Duodenal mucosa (tissue), 2 donors: ENCODE measurements around the gene GRK1.
"Not testable (repeated sequence)": the region's sequence is repeated elsewhere in the genome, so short reads cannot be mapped to it uniquely, and the experiment has no call there.

ENCODE experiments used
- H3K27ac ChIP-seq: one replicate; pipeline ENCODE4 v1.7.0; 2013; ENCODE audit warnings: low read depth, low read length
- H3K27me3 ChIP-seq, 2 donors: one replicate each; pipeline ENCODE4 v1.7.0; 2013; ENCODE audit warnings: low read length in 2 of 2, control low read depth in 1 of 2; ENCODE audit not compliant: insufficient read depth in 2 of 2, control insufficient read depth in 1 of 2
- H3K36me3 ChIP-seq, 2 donors: one replicate each; pipeline ENCODE4 v1.7.0; 2013; ENCODE audit warnings: low read length in 2 of 2, control low read depth in 1 of 2; ENCODE audit not compliant: insufficient read depth in 2 of 2, control insufficient read depth in 1 of 2
- H3K4me1 ChIP-seq, 2 donors: one replicate each; pipeline ENCODE4 v1.7.0; 2013; ENCODE audit warnings: low read length in 2 of 2, control low read depth in 1 of 2; ENCODE audit not compliant: insufficient read depth in 2 of 2, control insufficient read depth in 1 of 2
- H3K4me3 ChIP-seq, 2 donors: one replicate each; pipeline ENCODE4 v1.7.0; 2013; ENCODE audit warnings: low read length in 2 of 2, low read depth in 1 of 2
- H3K9ac ChIP-seq, 2 donors: one replicate each; pipeline ENCODE4 v1.7.0; 2013; ENCODE audit warnings: low read length in 2 of 2, low read depth in 1 of 2
- H3K9me3 ChIP-seq, 2 donors: one replicate each; pipeline ENCODE4 v1.7.0; 2013; ENCODE audit warnings: low read length in 2 of 2, control low read depth in 1 of 2; ENCODE audit not compliant: control insufficient read depth in 1 of 2

GRK1 gene

DNA sequence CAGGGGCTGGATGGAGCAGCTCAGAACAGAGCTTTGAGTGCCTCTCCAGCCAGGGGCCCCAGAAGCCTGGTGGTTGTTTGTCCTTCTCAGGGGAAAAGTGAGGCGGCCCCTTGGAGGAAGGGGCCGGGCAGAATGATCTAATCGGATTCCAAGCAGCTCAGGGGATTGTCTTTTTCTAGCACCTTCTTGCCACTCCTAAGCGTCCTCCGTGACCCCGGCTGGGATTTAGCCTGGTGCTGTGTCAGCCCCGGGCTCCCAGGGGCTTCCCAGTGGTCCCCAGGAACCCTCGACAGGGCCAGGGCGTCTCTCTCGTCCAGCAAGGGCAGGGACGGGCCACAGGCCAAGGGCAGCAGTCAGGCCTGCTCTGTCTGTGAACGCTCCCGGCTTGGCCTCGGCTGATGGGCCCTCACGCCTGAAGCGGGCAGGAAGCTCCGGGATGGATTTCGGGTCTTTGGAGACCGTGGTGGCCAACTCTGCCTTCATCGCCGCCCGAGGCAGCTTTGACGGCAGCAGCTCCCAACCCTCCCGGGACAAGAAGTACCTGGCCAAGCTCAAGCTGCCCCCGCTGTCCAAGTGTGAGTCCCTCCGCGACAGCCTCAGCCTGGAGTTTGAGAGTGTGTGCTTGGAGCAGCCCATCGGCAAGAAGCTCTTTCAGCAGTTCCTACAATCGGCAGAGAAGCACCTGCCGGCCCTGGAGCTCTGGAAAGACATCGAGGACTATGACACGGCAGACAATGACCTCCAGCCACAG is at the start of gene GRK1:
Gene GRK1 (plus strand): TSS at position 269 of the 751 bp plus-strand sequence. CDS start 168 bp downstream, at position 437.
- H3K9ac ChIP-seq: no peak within 1 kb of the TSS

GRCh38 chr13:113617961-113618360 is 49.1 kb upstream of the GRK1 start:
- no peak overlapping the region for H3K4me3 ChIP-seq
- no peak overlapping the region for H3K27ac ChIP-seq
- H3K27me3 ChIP-seq: no peaks in the 10 kb centered on the region
- H3K36me3 ChIP-seq: peaks cover 0 to 38% of the 10 kb centered on the region in 2 donors
- no peak overlapping the region for H3K9ac ChIP-seq
- no peaks in the 10 kb centered on the region for H3K4me1 ChIP-seq
- no peaks in the 10 kb centered on the region for H3K9me3 ChIP-seq

More for the DNA sequence above, at the start of gene GRK1:
- Histone ChIP-seq H3K27ac (no peak within 1 kb of the TSS), H3K9me3 (no peaks in the 10 kb centered on the region), H3K4me1 (peaks cover 0 to 5% of the 10 kb centered on the region in 2 donors), H3K27me3 (peaks cover 0 to 1% of the 10 kb centered on the region in 2 donors), H3K36me3 (no peaks in the 10 kb centered on the region), H3K4me3 (no peak within 1 kb of the TSS)

GRCh38 chr13:113618455-113618854 is 48.6 kb upstream of the GRK1 start:
- Histone ChIP-seq H3K4me1 (no peaks in the 10 kb centered on the region), H3K27ac (no peak overlapping the region), H3K4me3 (no peak overlapping the region), H3K9ac (no peak overlapping the region), H3K27me3 (no peaks in the 10 kb centered on the region), H3K9me3 (no peaks in the 10 kb centered on the region), H3K36me3 (peaks cover 0 to 41% of the 10 kb centered on the region in 2 donors)

DNA sequence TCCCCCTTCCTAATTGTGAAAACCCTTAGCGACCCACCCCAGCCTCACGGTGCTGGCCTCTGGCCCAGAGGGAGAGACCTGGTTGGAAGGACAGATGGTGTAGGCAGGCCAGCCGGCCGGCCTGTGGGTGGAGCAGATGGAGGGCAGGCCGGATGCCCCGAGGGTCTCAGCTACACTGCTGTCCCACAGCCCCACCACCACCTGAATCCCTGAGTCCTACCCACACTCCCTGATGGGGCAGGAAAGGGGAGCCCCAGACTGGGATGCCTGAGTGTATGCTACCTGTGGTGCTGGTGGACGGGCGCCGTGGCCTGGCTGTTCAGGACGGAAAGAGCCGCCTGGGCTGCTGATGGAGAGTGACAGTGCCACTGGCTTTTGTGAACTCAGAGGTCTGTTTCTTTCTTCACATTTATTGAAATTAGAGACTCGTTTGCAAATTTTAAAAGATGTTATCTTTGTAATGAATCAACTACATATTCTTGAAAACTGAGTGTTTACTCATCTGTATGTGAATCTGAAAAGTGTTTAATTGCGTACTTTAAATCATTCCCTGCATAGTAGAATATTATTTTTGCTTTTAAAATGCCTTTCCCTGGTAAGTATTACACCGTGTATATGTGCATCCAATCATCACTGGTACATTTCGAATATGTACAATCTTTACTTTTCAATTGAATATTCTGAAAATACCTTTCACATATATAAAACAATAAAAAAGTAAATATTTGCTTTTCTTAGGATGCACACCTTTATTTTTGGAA is 46.8 kb upstream of the GRK1 start:
- Histone ChIP-seq H3K36me3 (peaks cover 0 to 43% of the 10 kb centered on the region in 2 donors), H3K27me3 (no peaks in the 10 kb centered on the region)

GRCh38 chr13:113621046-113621445 is 46.0 kb upstream of the GRK1 start:
- Histone ChIP-seq H3K36me3 (peaks cover 0 to 43% of the 10 kb centered on the region in 2 donors), H3K27me3 (no peaks in the 10 kb centered on the region), H3K4me1 (no peaks in the 10 kb centered on the region)

More for the DNA sequence above, 46.8 kb upstream of the GRK1 start:
- no peaks in the 10 kb centered on the region for H3K9me3 ChIP-seq
- no peak overlapping the region for H3K27ac ChIP-seq
- H3K4me3 ChIP-seq: no peak overlapping the region
- H3K9ac ChIP-seq: no peak overlapping the region
- H3K4me1 ChIP-seq: no peaks in the 10 kb centered on the region

DNA sequence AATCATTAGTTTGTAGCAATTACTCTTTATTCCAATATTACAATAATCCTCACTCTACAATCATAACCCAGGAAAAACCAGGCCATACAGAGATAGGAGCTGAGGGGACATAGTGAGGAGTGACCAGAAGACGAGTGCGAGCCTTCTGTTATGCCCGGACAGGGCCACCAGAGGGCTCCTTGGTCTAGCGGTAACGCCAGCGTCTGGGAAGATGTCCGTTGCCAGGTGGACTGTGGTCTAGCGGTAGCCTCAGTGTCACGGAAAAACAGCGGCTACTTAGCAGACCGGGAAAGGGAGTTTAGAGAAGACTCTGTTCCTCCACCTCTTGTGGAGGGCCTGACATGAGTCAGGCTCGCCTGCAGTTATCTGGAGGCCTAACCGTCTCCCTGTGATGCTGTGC is 45.5 kb upstream of the GRK1 start:
- H3K9ac ChIP-seq, H3K27me3 ChIP-seq, H3K4me1 ChIP-seq, H3K27ac ChIP-seq, H3K9me3 ChIP-seq, H3K4me3 ChIP-seq: not testable (repeated sequence)
- H3K36me3 ChIP-seq: peaks cover 0 to 38% of the 10 kb centered on the region in 2 donors

More at GRCh38 chr13:113621046-113621445, 46.0 kb upstream of the GRK1 start:
- H3K9me3 ChIP-seq: no peaks in the 10 kb centered on the region
- H3K4me3 ChIP-seq: no peak overlapping the region
- no peak overlapping the region for H3K9ac ChIP-seq
- no peak overlapping the region for H3K27ac ChIP-seq

DNA sequence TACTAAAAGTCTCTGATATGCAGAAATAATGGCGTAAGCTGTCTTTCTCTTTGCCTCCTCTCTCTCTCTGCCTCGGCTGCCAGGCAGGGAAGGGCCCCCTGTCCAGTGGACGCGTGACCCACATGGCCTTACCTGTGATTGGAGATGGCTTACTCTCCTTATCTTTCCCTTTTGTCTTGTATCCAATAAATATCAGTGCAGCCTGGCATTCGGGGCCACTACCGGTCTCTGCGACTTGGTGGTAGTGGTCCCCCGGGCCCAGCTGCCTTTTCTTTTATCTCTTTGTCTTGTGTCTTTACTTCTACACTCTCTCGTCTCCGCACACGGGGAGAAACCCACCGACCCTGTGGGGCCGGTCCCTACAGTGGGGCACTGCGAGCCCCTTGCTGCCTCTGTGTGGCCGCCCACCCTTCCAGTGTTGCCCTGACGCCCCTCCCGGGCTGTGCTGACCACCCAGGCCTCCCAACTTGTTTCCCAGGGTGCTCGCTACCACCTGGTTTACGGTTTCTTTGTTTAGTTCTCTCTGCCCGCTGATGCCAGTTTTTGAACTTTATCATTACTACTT is 45.0 kb upstream of the GRK1 start:
- not testable (repeated sequence) for H3K4me1 ChIP-seq, H3K9ac ChIP-seq, H3K27ac ChIP-seq, H3K9me3 ChIP-seq, H3K4me3 ChIP-seq, H3K27me3 ChIP-seq
- peaks cover 0 to 38% of the 10 kb centered on the region in 2 donors for H3K36me3 ChIP-seq

- no peak overlapping the region for H3K4me3 ChIP-seq
- no peaks in the 10 kb centered on the region for H3K9me3 ChIP-seq
- no peaks in the 10 kb centered on the region for H3K27me3 ChIP-seq
- H3K36me3 ChIP-seq: peaks cover 0 to 38% of the 10 kb centered on the region in 2 donors
- H3K27ac ChIP-seq: no peak overlapping the region
- H3K9ac ChIP-seq: no peak overlapping the region
- H3K4me1 ChIP-seq: no peaks in the 10 kb centered on the region
Measured at GRCh38 chr13:113622791-113623490, 44.1 kb upstream of the GRK1 start.

DNA sequence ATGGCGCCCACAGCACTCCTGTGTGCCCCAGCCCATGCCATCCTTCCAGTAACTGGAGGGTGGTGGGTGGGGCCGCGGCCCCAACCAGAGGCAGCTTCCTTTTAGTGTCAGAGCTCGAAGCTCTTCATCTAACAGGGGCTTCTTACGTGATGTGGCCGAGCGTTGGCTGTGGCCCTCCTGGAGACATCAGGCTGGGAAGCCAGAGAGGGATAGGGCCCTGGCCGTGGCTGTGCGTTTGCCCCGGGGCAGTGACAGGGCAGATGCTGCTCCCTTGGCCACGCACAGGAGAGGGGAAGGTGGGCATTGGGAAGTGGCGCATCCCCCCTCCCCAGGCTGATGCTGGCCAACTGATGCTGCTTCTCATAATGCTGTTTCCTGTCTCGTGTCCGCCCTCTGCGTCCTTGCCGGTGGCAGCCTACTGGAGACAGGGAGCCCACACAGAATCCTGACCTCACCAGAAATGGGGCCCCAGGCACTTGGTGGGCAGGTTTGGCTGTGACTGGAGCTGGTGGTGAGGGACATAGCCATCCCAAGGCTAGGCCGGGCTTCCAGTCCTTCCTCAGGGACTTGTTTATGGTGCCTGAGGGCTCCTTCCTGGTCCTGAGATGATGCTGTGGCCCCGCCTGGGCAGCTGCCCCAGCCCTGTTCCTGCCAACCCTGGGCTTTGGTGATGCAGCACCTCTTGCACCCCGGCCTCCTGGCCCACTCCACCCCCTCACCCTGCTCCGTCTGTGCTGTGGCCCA is 43.4 kb upstream of the GRK1 start:
- H3K9me3 ChIP-seq: no peaks in the 10 kb centered on the region
- no peaks in the 10 kb centered on the region for H3K27me3 ChIP-seq
- H3K27ac ChIP-seq: no peak overlapping the region
- no peaks in the 10 kb centered on the region for H3K4me1 ChIP-seq
- no peak overlapping the region for H3K9ac ChIP-seq
- H3K36me3 ChIP-seq: peaks cover 0 to 43% of the 10 kb centered on the region in 2 donors
- no peak overlapping the region for H3K4me3 ChIP-seq
